Renal pelvis (tissue), 4 donors: Measurements from ENCODE around the gene MUC5B. TPM values are rescaled to one million over a fixed set of nuclear protein-coding genes. Genes with fewer than 3 reads are reported as not detected.

ENCODE experiments used
- DNase-seq: peaks from one replicate; pipeline ENCODE4 v3.0.0-alpha.2; 2013
- polyA plus RNA-seq, 3 donors: library from polyadenylated mRNA; unstranded; fragments of 120-200 nt; gene quantifications; one replicate each; pipeline ENCODE4 v1.2.1, GENCODE V29; 2013; ENCODE audit not compliant: insufficient read length in 3 of 3

Gene MUC5B
- polyA plus RNA-seq, 3 donors = 0.01 to 0.22 (median 0.18) TPM

- no peak for DNase-seq
Measured at GRCh38 chr11:1285316-1285744, 62.5 kb downstream of the MUC5B start.

- DNase-seq = no peak
Measured at GRCh38 chr11:1285876-1286275, 63.0 kb downstream of the MUC5B start.

GRCh38 chr11:1287928-1288327, 65.1 kb downstream of the MUC5B start:
- DNase-seq = no peak

- DNase-seq = no peak
Measured at GRCh38 chr11:1288426-1289151, 65.7 kb downstream of the MUC5B start.

- no peak for DNase-seq
Measured at GRCh38 chr11:1289211-1289935, 66.5 kb downstream of the MUC5B start.

GRCh38 chr11:1290052-1291040, 67.5 kb downstream of the MUC5B start:
- no peak for DNase-seq

GRCh38 chr11:1291295-1292017, 68.6 kb downstream of the MUC5B start:
- DNase-seq = no peak

- DNase-seq = no peak
Measured at GRCh38 chr11:1292018-1292643, 69.3 kb downstream of the MUC5B start.

- DNase-seq = no peak
Measured at GRCh38 chr11:1292644-1293618, 70.1 kb downstream of the MUC5B start.

- no peak for DNase-seq
Measured at GRCh38 chr11:1293619-1294015, 70.8 kb downstream of the MUC5B start.

GRCh38 chr11:1295086-1295485, 72.2 kb downstream of the MUC5B start:
- DNase-seq = no peak

GRCh38 chr11:1295591-1295990, 72.7 kb downstream of the MUC5B start:
- DNase-seq = no peak

- DNase-seq = no peak
Measured at GRCh38 chr11:1296287-1296686, 73.4 kb downstream of the MUC5B start.

GRCh38 chr11:1297011-1297575, 74.2 kb downstream of the MUC5B start:
- DNase-seq = no peak

- DNase-seq = no peak
Measured at GRCh38 chr11:1297576-1298473, 75.0 kb downstream of the MUC5B start.

- DNase-seq = peak; percentile 70
Measured at GRCh38 chr11:1298695-1299492, 76.0 kb downstream of the MUC5B start.

GRCh38 chr11:1299621-1300020, 76.8 kb downstream of the MUC5B start:
- no peak for DNase-seq
